Adrenal gland (tissue), 5 donors: ENCODE measurements around the gene SMYD2.

Source experiments
- POLR2A ChIP-seq, 2 donors: fragments of 450-650 bp; IDR thresholded peaks; one replicate each; pipeline ENCODE4 v1.6.1; 2017; ENCODE audit warnings: antibody characterized with exemption in 2 of 2, mild to moderate bottlenecking in 2 of 2, moderate library complexity in 1 of 2
- TF ChIP-seq, protein P1 (sequence below), 6 experiments: fragments of 450-650 bp in 4 of 6; fragments of 200-600 bp in 2 of 6; sonication (generic) in 1 of 6; IDR thresholded peaks; 1 replicate in 5 of 6; 2 replicates in 1 of 6; pipeline versions ENCODE4 v1.5.1 to v1.8.0; 2016 to 2021; ENCODE audit warnings: antibody characterized with exemption in 6 of 6, mild to moderate bottlenecking in 2 of 6, moderate library complexity in 1 of 6
- donor health status: DM: no; HTN: no; CAD: no.

DNA sequence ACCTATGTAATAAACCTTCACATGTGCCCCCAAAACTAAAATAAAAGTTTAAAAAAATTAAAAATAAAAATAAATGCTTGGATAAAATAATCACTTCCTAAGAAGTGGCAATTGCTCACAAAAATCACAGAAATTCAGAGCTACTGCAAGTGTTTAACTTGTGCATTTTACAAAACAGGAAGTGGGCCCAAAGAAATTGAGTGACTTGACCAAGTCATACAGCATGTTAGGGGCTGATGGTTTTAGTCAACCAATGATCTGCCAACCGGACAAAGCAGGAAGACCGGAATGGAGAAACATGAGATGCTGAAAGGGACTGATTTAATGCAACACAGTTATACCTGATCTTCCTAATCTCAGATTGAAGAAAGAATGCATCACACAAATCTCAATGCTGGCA is 96.5 kb downstream of the SMYD2 start:
- TF ChIP-seq, protein P1, sequence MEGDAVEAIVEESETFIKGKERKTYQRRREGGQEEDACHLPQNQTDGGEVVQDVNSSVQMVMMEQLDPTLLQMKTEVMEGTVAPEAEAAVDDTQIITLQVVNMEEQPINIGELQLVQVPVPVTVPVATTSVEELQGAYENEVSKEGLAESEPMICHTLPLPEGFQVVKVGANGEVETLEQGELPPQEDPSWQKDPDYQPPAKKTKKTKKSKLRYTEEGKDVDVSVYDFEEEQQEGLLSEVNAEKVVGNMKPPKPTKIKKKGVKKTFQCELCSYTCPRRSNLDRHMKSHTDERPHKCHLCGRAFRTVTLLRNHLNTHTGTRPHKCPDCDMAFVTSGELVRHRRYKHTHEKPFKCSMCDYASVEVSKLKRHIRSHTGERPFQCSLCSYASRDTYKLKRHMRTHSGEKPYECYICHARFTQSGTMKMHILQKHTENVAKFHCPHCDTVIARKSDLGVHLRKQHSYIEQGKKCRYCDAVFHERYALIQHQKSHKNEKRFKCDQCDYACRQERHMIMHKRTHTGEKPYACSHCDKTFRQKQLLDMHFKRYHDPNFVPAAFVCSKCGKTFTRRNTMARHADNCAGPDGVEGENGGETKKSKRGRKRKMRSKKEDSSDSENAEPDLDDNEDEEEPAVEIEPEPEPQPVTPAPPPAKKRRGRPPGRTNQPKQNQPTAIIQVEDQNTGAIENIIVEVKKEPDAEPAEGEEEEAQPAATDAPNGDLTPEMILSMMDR (IDR thresholded peaks at IDR 0.05) = no peak
- TF ChIP-seq POLR2A (IDR thresholded peaks at IDR 0.05) = no peak
